Activated CD4-positive, alpha-beta T cell treated with anti-CD3 and anti-CD28 coated beads, Interleukin-2, amount 10 ng/mL, durations not matched to agents 24 days and 14 days (primary cell): ENCODE results near the gene CPN1. TPM values are rescaled to one million over a fixed set of nuclear protein-coding genes. Genes with fewer than 3 reads are reported as not detected.
"Not testable (repeated sequence)": the region's sequence is repeated elsewhere in the genome, so short reads cannot be mapped to it uniquely, and the experiment has no call there.

ENCODE experiments used
- DNase-seq: peaks from one replicate; pipeline ENCODE4 v3.0.0; 2022
- H3K27ac Mint-ChIP-seq: one replicate; pipeline ENCODE4 v1.8.0; 2022; ENCODE audit warnings: mild to moderate bottlenecking, mixed read lengths
- H3K27me3 Mint-ChIP-seq: one replicate; pipeline ENCODE4 v1.8.0; 2022; ENCODE audit warnings: mixed read lengths
- H3K36me3 Mint-ChIP-seq: one replicate; pipeline ENCODE4 v1.8.0; 2022; ENCODE audit warnings: low read depth, mild to moderate bottlenecking, mixed read lengths
- H3K4me1 Mint-ChIP-seq: one replicate; pipeline ENCODE4 v1.8.0; 2021; ENCODE audit warnings: mixed read lengths
- H3K4me3 Mint-ChIP-seq: one replicate; pipeline ENCODE4 v1.8.0; 2022; ENCODE audit warnings: mild to moderate bottlenecking, moderate library complexity, mixed read lengths
- H3K9me3 Mint-ChIP-seq: one replicate; pipeline ENCODE4 v1.8.0; 2021; ENCODE audit warnings: mixed read lengths
- intact Hi-C: fragments of 100-400 bp; cut with micrococcal nuclease; formaldehyde crosslinking; loops from one replicate; pipeline ENCODE4 v1.15.1; 2023
- total RNA-seq: library from RNA; stranded (reverse); gene quantifications from 2 replicates; pipeline ENCODE4 v1.2.3, GENCODE V29; 2022

The CPN1 gene
- not detected in 2 replicates for total RNA-seq

GRCh38 chr10:100081075-100082001 is at the start of gene CPN1:
TSS of gene CPN1 (minus strand) at chr10:100081869. CDS start at chr10:100081625, 244 bp downstream.
- H3K36me3 Mint-ChIP-seq, result no peaks in the 10 kb centered on the region
- peaks cover 34% of the 10 kb centered on the region for H3K27me3 Mint-ChIP-seq
- H3K4me3 Mint-ChIP-seq, result no peak within 1 kb of the TSS
- intact Hi-C loops, result no loop called here
- no peaks in the 10 kb centered on the region for H3K4me1 Mint-ChIP-seq
- H3K9me3 Mint-ChIP-seq, result no peaks in the 10 kb centered on the region
- no peak for DNase-seq
- no peak within 1 kb of the TSS for H3K27ac Mint-ChIP-seq

GRCh38 chr10:100130831-100131230 is 49.2 kb upstream of the CPN1 start:
- Mint-ChIP-seq H3K27me3 (peaks cover 30% of the 10 kb centered on the region), H3K36me3 (no peaks in the 10 kb centered on the region), H3K9me3 (peaks cover 7% of the 10 kb centered on the region), H3K4me3 (no peak overlapping the region), H3K4me1 (no peaks in the 10 kb centered on the region), H3K27ac (no peak overlapping the region)
- no peak for DNase-seq
- intact Hi-C loops, result no loop called here

- Mint-ChIP-seq H3K4me3 (no peak overlapping the region), H3K4me1 (no peaks in the 10 kb centered on the region), H3K27me3 (peaks cover 21% of the 10 kb centered on the region), H3K27ac (no peak overlapping the region), H3K36me3 (no peaks in the 10 kb centered on the region), H3K9me3 (peaks cover 3% of the 10 kb centered on the region)
- no peak for DNase-seq
- intact Hi-C loops, result no loop called here
Measured at GRCh38 chr10:100129424-100129823, 47.8 kb upstream of the CPN1 start.

GRCh38 chr10:100128951-100129350 is 47.3 kb upstream of the CPN1 start:
- intact Hi-C loops, result no loop called here
- DNase-seq, result no peak
- no peak overlapping the region for H3K27ac Mint-ChIP-seq
- peaks cover 5% of the 10 kb centered on the region for H3K9me3 Mint-ChIP-seq
- H3K36me3 Mint-ChIP-seq, result no peaks in the 10 kb centered on the region
- H3K4me3 Mint-ChIP-seq, result no peak overlapping the region
- peaks cover 4% of the 10 kb centered on the region for H3K4me1 Mint-ChIP-seq
- peaks cover 21% of the 10 kb centered on the region for H3K27me3 Mint-ChIP-seq

GRCh38 chr10:100125335-100125734 is 43.7 kb upstream of the CPN1 start:
- H3K27ac Mint-ChIP-seq, intact Hi-C loops, H3K36me3 Mint-ChIP-seq, H3K9me3 Mint-ChIP-seq, DNase-seq, H3K4me3 Mint-ChIP-seq: not testable (repeated sequence)
- Mint-ChIP-seq H3K27me3 (peaks cover 12% of the 10 kb centered on the region), H3K4me1 (peaks cover 16% of the 10 kb centered on the region)

- Mint-ChIP-seq H3K4me3 (peak overlapping the region; percentile 11), H3K4me1 (peaks cover 16% of the 10 kb centered on the region), H3K36me3 (no peaks in the 10 kb centered on the region), H3K27ac (no peak overlapping the region), H3K9me3 (peaks cover 3% of the 10 kb centered on the region), H3K27me3 (peaks cover 11% of the 10 kb centered on the region)
- no peak for DNase-seq
- intact Hi-C loops, result no loop called here
Measured at GRCh38 chr10:100124097-100124496, 42.4 kb upstream of the CPN1 start.

- Mint-ChIP-seq H3K9me3 (peaks cover 3% of the 10 kb centered on the region), H3K27ac (peak overlapping the region; percentile 79), H3K4me3 (peak overlapping the region; percentile 40), H3K36me3 (no peaks in the 10 kb centered on the region), H3K27me3 (peaks cover 5% of the 10 kb centered on the region), H3K4me1 (peaks cover 22% of the 10 kb centered on the region)
- DNase-seq, result peak; percentile 70
- intact Hi-C loops, result no loop called here
Measured at GRCh38 chr10:100122780-100123179, 41.1 kb upstream of the CPN1 start.

- Mint-ChIP-seq H3K9me3 (peaks cover 3% of the 10 kb centered on the region), H3K27ac (no peak overlapping the region), H3K4me1 (peaks cover 22% of the 10 kb centered on the region), H3K4me3 (no peak overlapping the region), H3K27me3 (peaks cover 14% of the 10 kb centered on the region), H3K36me3 (no peaks in the 10 kb centered on the region)
- DNase-seq, result no peak
- intact Hi-C loops, result no loop called here
Measured at GRCh38 chr10:100120550-100120949, 38.9 kb upstream of the CPN1 start.

GRCh38 chr10:100119726-100120125 is 38.1 kb upstream of the CPN1 start:
- peaks cover 17% of the 10 kb centered on the region for H3K27me3 Mint-ChIP-seq
- H3K36me3 Mint-ChIP-seq, result peaks cover under 1% of the 10 kb centered on the region
- peaks cover 3% of the 10 kb centered on the region for H3K9me3 Mint-ChIP-seq

GRCh38 chr10:100114976-100115770 is 33.5 kb upstream of the CPN1 start:
- Mint-ChIP-seq H3K4me1 (peaks cover 11% of the 10 kb centered on the region), H3K4me3 (no peak overlapping the region), H3K27me3 (peaks cover 33% of the 10 kb centered on the region), H3K36me3 (peaks cover 2% of the 10 kb centered on the region), H3K9me3 (peaks cover 5% of the 10 kb centered on the region), H3K27ac (no peak overlapping the region)
- intact Hi-C loops, result no loop called here
- DNase-seq, result no peak

More at GRCh38 chr10:100119726-100120125, 38.1 kb upstream of the CPN1 start:
- no peak for DNase-seq
- H3K27ac Mint-ChIP-seq, result no peak overlapping the region
- H3K4me1 Mint-ChIP-seq, result peaks cover 22% of the 10 kb centered on the region
- intact Hi-C loops, result no loop called here
- H3K4me3 Mint-ChIP-seq, result no peak overlapping the region

GRCh38 chr10:100114460-100114859 is 32.8 kb upstream of the CPN1 start:
- Mint-ChIP-seq H3K27ac (no peak overlapping the region), H3K36me3 (peaks cover 2% of the 10 kb centered on the region), H3K4me1 (peaks cover 12% of the 10 kb centered on the region), H3K9me3 (peaks cover 5% of the 10 kb centered on the region), H3K27me3 (peaks cover 34% of the 10 kb centered on the region), H3K4me3 (no peak overlapping the region)
- no peak for DNase-seq
- intact Hi-C loops, result no loop called here

GRCh38 chr10:100109670-100110069 is 28.0 kb upstream of the CPN1 start:
- Mint-ChIP-seq H3K27me3 (peaks cover 27% of the 10 kb centered on the region), H3K4me3 (no peak overlapping the region), H3K36me3 (peaks cover 1% of the 10 kb centered on the region), H3K9me3 (peaks cover 9% of the 10 kb centered on the region), H3K27ac (no peak overlapping the region), H3K4me1 (peaks cover 7% of the 10 kb centered on the region)
- DNase-seq, result peak; percentile 59
- intact Hi-C loops, result no loop called here

- H3K27ac Mint-ChIP-seq, result no peak overlapping the region
- peaks cover 6% of the 10 kb centered on the region for H3K9me3 Mint-ChIP-seq
- intact Hi-C loops, result no loop called here
- no peak overlapping the region for H3K4me3 Mint-ChIP-seq
- H3K27me3 Mint-ChIP-seq, result peaks cover 24% of the 10 kb centered on the region
- peaks cover 2% of the 10 kb centered on the region for H3K4me1 Mint-ChIP-seq
- no peak for DNase-seq
- H3K36me3 Mint-ChIP-seq, result no peaks in the 10 kb centered on the region
Measured at GRCh38 chr10:100106865-100107264, 25.2 kb upstream of the CPN1 start.

GRCh38 chr10:100104300-100104699 is 22.6 kb upstream of the CPN1 start:
- Mint-ChIP-seq H3K9me3 (peaks cover 6% of the 10 kb centered on the region), H3K4me1 (no peaks in the 10 kb centered on the region), H3K27me3 (peaks cover 37% of the 10 kb centered on the region), H3K4me3 (no peak overlapping the region), H3K27ac (no peak overlapping the region), H3K36me3 (no peaks in the 10 kb centered on the region)
- intact Hi-C loops, result no loop called here
- no peak for DNase-seq
